DOHH2 (cell line): ENCODE results near the gene IFITM1.

Experiments used
- H3F3A ChIP-seq: fragments of 200-600 bp; sonication (generic), shearing (Covaris generic); 2 replicates; pipeline ENCODE4 v1.6.0; 2016; ENCODE audit warnings: antibody characterized with exemption, mild to moderate bottlenecking; ENCODE audit not compliant: control insufficient read depth, insufficient read depth
- H3K27ac ChIP-seq: fragments of 200-600 bp; sonication (generic); 2 replicates; pipeline ENCODE4 v1.5.1; 2014; ENCODE audit warnings: low read depth, mild to moderate bottlenecking, low read length, moderate library complexity
- H3K27me3 ChIP-seq: fragments of 200-600 bp; sonication (generic); 2 replicates; pipeline ENCODE4 v1.6.1; 2014; ENCODE audit warnings: mild to moderate bottlenecking, low read length, mixed read lengths; ENCODE audit not compliant: control insufficient read depth
- H3K36me3 ChIP-seq: fragments of 200-600 bp; sonication (generic); 2 replicates; pipeline ENCODE4 v1.6.1; 2014; ENCODE audit warnings: mild to moderate bottlenecking, low read length, moderate library complexity, mixed read lengths; ENCODE audit not compliant: control insufficient read depth
- H3K4me1 ChIP-seq: fragments of 200-600 bp; sonication (generic); 2 replicates; pipeline ENCODE4 v1.6.1; 2014; ENCODE audit warnings: mild to moderate bottlenecking, low read length, mixed read lengths; ENCODE audit not compliant: control insufficient read depth
- H3K4me2 ChIP-seq: fragments of 200-600 bp; sonication (generic); 2 replicates; pipeline ENCODE4 v1.6.0; 2014; ENCODE audit warnings: mild to moderate bottlenecking, low read length, moderate library complexity
- H3K4me3 ChIP-seq: fragments of 200-600 bp; sonication (generic); 2 replicates; pipeline ENCODE4 v1.5.1; 2014; ENCODE audit warnings: mild to moderate bottlenecking, low read length, mixed read lengths
- H3K79me2 ChIP-seq: fragments of 200-600 bp; sonication (generic); 2 replicates; pipeline ENCODE4 v1.6.1; 2014; ENCODE audit warnings: mild to moderate bottlenecking, low read length, mixed read lengths; ENCODE audit not compliant: control insufficient read depth
- H3K9me2 ChIP-seq: fragments of 200-600 bp; sonication (generic); replicated peaks from 2 replicates; pipeline ENCODE4 v1.6.1; 2014; ENCODE audit warnings: mild to moderate bottlenecking, low read length, mixed read lengths; ENCODE audit not compliant: control insufficient read depth
- H3K9me3 ChIP-seq: fragments of 200-600 bp; sonication (generic); 2 replicates; pipeline ENCODE4 v1.6.1; 2014; ENCODE audit warnings: antibody characterized with exemption, low read length, mixed read lengths; ENCODE audit not compliant: control insufficient read depth, insufficient read depth
- H4K20me1 ChIP-seq: fragments of 200-600 bp; sonication (generic); 2 replicates; pipeline ENCODE4 v1.6.0; 2014; ENCODE audit warnings: low read depth, mild to moderate bottlenecking, antibody characterized with exemption, low read length, moderate library complexity; ENCODE audit not compliant: control insufficient read depth, insufficient read depth
- EZH2phosphoT487 ChIP-seq: fragments of 200-600 bp; sonication (generic); IDR thresholded peaks from 2 replicates; pipeline ENCODE4 v1.6.1; 2017; ENCODE audit warnings: borderline replicate concordance, mild to moderate bottlenecking, antibody characterized with exemption, low read length, moderate library complexity, mixed read lengths
- TF ChIP-seq, protein P1 (sequence below): fragments of 200-600 bp; sonication (generic); IDR thresholded peaks from one replicate; pipeline ENCODE4 v1.5.1; 2014; ENCODE audit warnings: antibody characterized with exemption, mild to moderate bottlenecking, low read depth, low read length; ENCODE audit not compliant: poor library complexity, severe bottlenecking

Gene IFITM1

DNA sequence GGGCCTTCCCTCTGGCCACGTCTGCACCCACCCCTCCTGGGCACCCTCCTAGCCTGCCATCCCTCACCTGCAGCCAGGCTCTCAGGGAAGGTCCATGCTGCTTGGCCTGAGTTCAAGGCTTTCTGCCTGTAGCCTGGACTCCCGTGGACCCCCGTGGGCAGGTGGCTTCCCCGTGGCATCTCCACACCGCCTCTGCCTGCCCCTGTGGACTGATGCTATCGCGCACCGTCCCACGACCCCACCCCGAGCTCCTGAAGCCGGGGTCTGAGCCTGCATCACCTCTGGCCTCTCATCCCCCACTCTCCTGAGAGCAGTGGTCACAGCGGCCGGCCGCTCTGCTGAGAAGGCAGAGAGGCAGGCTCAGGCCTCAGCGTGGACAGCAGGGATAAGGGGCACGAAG, 19.1 kb upstream of the IFITM1 start:
- Histone ChIP-seq H3K79me2 (no peaks in the 10 kb centered on the region), H3K9me2 (no peaks in the 10 kb centered on the region), H3K4me1 (peaks cover 8% of the 10 kb centered on the region), H3K36me3 (no peaks in the 10 kb centered on the region), H4K20me1 (no peaks in the 10 kb centered on the region), H3K9me3 (no peaks in the 10 kb centered on the region), H3F3A (no peaks in the 10 kb centered on the region), H3K4me2 (no peak overlapping the region), H3K27me3 (no peaks in the 10 kb centered on the region), H3K4me3 (no peak overlapping the region), H3K27ac (no peak overlapping the region)
- TF ChIP-seq, protein P1, sequence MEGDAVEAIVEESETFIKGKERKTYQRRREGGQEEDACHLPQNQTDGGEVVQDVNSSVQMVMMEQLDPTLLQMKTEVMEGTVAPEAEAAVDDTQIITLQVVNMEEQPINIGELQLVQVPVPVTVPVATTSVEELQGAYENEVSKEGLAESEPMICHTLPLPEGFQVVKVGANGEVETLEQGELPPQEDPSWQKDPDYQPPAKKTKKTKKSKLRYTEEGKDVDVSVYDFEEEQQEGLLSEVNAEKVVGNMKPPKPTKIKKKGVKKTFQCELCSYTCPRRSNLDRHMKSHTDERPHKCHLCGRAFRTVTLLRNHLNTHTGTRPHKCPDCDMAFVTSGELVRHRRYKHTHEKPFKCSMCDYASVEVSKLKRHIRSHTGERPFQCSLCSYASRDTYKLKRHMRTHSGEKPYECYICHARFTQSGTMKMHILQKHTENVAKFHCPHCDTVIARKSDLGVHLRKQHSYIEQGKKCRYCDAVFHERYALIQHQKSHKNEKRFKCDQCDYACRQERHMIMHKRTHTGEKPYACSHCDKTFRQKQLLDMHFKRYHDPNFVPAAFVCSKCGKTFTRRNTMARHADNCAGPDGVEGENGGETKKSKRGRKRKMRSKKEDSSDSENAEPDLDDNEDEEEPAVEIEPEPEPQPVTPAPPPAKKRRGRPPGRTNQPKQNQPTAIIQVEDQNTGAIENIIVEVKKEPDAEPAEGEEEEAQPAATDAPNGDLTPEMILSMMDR: no peak
- no peak for TF ChIP-seq EZH2phosphoT487

DNA sequence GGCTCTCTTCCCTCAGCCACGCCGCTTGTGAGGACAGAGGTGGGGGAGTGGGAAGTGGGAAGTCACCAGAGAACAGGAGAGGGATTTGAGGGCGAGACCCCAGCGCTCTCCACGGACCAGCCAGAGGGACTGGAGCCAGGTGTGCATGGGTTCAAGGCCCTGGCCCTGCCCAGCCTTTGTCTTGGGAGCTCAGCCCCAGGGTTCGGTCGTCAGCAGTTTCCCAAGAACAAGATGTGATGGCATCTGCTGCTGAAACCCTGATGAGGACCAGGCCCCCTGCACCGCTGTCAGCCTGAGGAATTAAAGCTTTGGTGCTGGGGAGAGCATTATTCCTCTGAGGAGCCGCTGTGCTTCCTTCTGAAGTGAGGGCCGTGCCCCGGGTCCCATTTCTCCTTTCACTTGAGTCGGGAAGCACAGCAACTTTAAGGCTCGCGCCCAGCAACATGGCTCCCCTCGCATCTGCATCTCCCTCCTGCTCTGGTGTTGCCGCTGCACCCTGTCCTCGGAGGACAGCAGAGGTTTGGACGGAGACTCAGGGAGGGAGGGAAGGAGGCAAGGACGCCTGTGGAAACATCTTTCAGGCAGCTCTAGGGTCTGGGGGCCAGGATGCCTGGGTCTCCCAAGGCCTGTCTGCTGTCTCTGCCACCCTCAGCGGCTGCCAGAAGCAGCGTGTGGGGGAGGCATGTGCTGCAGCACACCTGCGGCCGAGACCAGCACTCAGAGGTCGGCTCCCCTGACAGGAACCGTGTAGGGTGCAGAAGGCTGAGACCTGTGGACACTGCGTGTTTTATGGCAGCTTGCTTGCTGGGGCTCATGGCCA, 18.3 kb upstream of the IFITM1 start:
- H3F3A ChIP-seq: no peaks in the 10 kb centered on the region
- H3K79me2 ChIP-seq: no peaks in the 10 kb centered on the region
- TF ChIP-seq, protein P1: no peak
- no peak for TF ChIP-seq EZH2phosphoT487
- H3K9me3 ChIP-seq: no peaks in the 10 kb centered on the region
- H3K9me2 ChIP-seq: no peaks in the 10 kb centered on the region
- H3K4me2 ChIP-seq: no peak overlapping the region
- no peak overlapping the region for H3K27ac ChIP-seq
- H3K4me1 ChIP-seq: 0 out of 2 replicates have a peak, but pooled peaks cover under 1% of the 10 kb centered on the region
- no peaks in the 10 kb centered on the region for H4K20me1 ChIP-seq
- no peak overlapping the region for H3K4me3 ChIP-seq
- peaks cover 5% of the 10 kb centered on the region; the same call in 1 of the 2 replicates for H3K27me3 ChIP-seq
- H3K36me3 ChIP-seq: no peaks in the 10 kb centered on the region

DNA sequence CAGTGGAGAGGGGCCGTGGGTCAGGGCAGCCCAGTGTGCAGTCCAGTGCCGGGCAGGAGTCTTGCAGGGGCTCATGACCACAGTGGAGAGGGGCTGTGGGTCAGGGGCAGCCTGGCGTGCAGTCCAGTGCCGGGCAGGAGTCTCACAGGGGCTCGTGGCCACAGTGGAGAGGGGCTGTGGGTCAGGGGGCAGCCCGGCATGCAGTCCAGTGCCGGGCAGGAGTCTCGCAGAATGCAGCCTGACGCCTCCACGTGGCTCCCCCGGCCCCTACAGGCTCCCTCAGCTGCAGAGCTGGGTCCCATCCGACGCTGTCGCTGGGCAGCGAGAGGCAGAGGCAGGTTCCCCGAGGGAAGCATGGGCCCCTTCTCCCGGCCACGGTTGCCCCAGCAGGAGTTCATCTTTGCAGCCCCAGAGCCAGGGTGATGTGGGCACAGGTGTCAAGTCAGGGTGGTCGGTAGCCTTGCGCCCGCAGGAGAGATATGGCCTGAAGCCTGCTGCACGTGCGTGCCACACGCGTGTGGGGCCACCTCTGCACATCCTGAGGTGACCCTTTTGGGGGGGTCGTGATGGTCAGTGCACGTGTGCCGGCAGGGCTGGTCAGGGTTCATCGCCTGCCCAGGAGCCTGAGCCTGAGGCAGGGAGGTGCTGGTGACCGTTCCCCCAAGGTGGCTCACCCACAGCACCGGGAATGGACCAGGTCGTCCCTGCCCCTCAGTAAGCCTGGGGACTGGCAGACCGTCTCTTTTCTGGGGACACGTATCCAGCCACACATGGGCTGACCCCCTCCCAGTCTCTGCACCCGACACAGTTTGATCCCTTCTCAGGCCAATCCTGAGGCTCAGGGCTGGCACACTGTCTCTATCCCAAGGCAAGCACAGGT, 17.4 kb upstream of the IFITM1 start:
- no peak for TF ChIP-seq EZH2phosphoT487
- TF ChIP-seq, protein P1: no peak
- H3K27me3 ChIP-seq: peaks cover 6% of the 10 kb centered on the region; the same call in 1 of the 2 replicates
- H3K4me2 ChIP-seq: no peak overlapping the region
- no peaks in the 10 kb centered on the region for H3K36me3 ChIP-seq
- H3K27ac ChIP-seq: no peak overlapping the region
- H3K79me2 ChIP-seq: no peaks in the 10 kb centered on the region
- no peaks in the 10 kb centered on the region for H4K20me1 ChIP-seq
- no peaks in the 10 kb centered on the region for H3K9me3 ChIP-seq
- no peaks in the 10 kb centered on the region for H3K9me2 ChIP-seq
- H3K4me3 ChIP-seq: no peak overlapping the region
- H3K4me1 ChIP-seq: no peaks in the 10 kb centered on the region
- H3F3A ChIP-seq: no peaks in the 10 kb centered on the region
